Measurements from ENCODE around the gene GRM3.

DNA sequence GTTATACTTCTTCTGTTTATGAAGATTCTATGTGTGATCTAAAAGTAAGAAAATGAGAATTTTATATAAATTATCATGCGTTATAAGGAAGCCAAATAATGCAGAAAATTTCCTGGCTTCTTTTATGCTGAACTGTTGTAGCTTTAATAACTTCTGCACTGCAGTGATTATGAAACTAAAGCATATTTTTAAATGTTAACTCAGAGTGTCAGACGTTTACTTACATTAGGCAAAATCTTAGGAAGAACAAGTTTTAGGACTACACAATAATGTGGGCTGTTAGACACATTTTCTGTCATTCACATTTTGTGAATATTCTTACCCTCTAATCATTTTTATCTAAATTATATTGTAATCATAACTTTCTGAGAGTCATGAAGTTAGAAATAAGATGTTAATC lies 22.0 kb downstream of the GRM3 start:
- TF ChIP-seq POLR2A (IDR thresholded peaks at IDR 0.05; ENCODE audit: low read depth, low read length) (no peak), MAFK (IDR thresholded peaks at IDR 0.05; ENCODE audit: low read depth, low read length) (no peak), BHLHE40 (IDR thresholded peaks at IDR 0.05; ENCODE audit: low read depth, low read length) (no peak), MAZ (IDR thresholded peaks at IDR 0.05; ENCODE audit: borderline replicate concordance, low read depth, low read length) (no peak), FOS (IDR thresholded peaks at IDR 0.05; ENCODE audit: low read depth, low read length) (no peak), CEBPB (IDR thresholded peaks at IDR 0.05; ENCODE audit: low read depth, low read length) (no peak), RAD21 (IDR thresholded peaks at IDR 0.05; ENCODE audit: low read length) (no peak), USF2 (IDR thresholded peaks at IDR 0.05; ENCODE audit: low read depth, low read length) (no peak), RFX5 (IDR thresholded peaks at IDR 0.05; ENCODE audit: low read depth, low read length) (no peak), SMC3 (IDR thresholded peaks at IDR 0.05; ENCODE audit: low read depth, low read length) (no peak), MXI1 (IDR thresholded peaks at IDR 0.05; ENCODE audit: borderline replicate concordance, low read depth, low read length) (no peak), RCOR1 (IDR thresholded peaks at IDR 0.05; ENCODE audit: insufficient replicate concordance, low read length) (no peak)
- TF ChIP-seq, protein P1, sequence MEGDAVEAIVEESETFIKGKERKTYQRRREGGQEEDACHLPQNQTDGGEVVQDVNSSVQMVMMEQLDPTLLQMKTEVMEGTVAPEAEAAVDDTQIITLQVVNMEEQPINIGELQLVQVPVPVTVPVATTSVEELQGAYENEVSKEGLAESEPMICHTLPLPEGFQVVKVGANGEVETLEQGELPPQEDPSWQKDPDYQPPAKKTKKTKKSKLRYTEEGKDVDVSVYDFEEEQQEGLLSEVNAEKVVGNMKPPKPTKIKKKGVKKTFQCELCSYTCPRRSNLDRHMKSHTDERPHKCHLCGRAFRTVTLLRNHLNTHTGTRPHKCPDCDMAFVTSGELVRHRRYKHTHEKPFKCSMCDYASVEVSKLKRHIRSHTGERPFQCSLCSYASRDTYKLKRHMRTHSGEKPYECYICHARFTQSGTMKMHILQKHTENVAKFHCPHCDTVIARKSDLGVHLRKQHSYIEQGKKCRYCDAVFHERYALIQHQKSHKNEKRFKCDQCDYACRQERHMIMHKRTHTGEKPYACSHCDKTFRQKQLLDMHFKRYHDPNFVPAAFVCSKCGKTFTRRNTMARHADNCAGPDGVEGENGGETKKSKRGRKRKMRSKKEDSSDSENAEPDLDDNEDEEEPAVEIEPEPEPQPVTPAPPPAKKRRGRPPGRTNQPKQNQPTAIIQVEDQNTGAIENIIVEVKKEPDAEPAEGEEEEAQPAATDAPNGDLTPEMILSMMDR (conservative IDR thresholded peaks at IDR 0.05; ENCODE audit: low read depth, low read length): no peak
